NCI-H2029 (cell line): ENCODE results near the gene COPZ1.
"Not testable (repeated sequence)": the region's sequence is repeated elsewhere in the genome, so short reads cannot be mapped to it uniquely, and the experiment has no call there.

ENCODE experiments used
- DNase-seq: peaks from one replicate; lab custom pipeline; 2025; lab: John Stamatoyannopoulos, UW

COPZ1 gene

GRCh38 chr12:54333420-54334034 is 8.6 kb downstream of the COPZ1 start:
- no peak for DNase-seq

GRCh38 chr12:54337280-54337842 is 12.4 kb downstream of the COPZ1 start:
- no peak for DNase-seq

GRCh38 chr12:54337854-54338650 is 13.1 kb downstream of the COPZ1 start:
- DNase-seq = no peak

- DNase-seq = no peak
These were observed 13.9 kb downstream of the COPZ1 start for GRCh38 chr12:54338698-54339296.

- no peak for DNase-seq
These were observed 15.9 kb downstream of the COPZ1 start for GRCh38 chr12:54340846-54341245.

GRCh38 chr12:54341378-54342300 is 16.7 kb downstream of the COPZ1 start:
- no peak for DNase-seq

GRCh38 chr12:54349036-54349435 is 24.1 kb downstream of the COPZ1 start:
- DNase-seq = no peak

GRCh38 chr12:54349679-54350078 is 24.7 kb downstream of the COPZ1 start:
- no peak for DNase-seq

- DNase-seq = no peak
These were observed 25.8 kb downstream of the COPZ1 start for GRCh38 chr12:54350743-54351142.

GRCh38 chr12:54351341-54351740 is 26.4 kb downstream of the COPZ1 start:
- DNase-seq = no peak

- DNase-seq = peak; percentile 88
These were observed 27.1 kb downstream of the COPZ1 start for GRCh38 chr12:54352022-54352531.

GRCh38 chr12:54352891-54353874 is 28.3 kb downstream of the COPZ1 start:
- DNase-seq = peak; percentile 65

- DNase-seq = not testable (repeated sequence)
These were observed 29.3 kb downstream of the COPZ1 start for GRCh38 chr12:54354271-54354670.

GRCh38 chr12:54355104-54355815 is 30.3 kb downstream of the COPZ1 start:
- no peak for DNase-seq

GRCh38 chr12:54356228-54356627 is 31.3 kb downstream of the COPZ1 start:
- no peak for DNase-seq

GRCh38 chr12:54356951-54357356 is 32.0 kb downstream of the COPZ1 start:
- no peak for DNase-seq

- DNase-seq = no peak
These were observed 32.7 kb downstream of the COPZ1 start for GRCh38 chr12:54357506-54358190.

GRCh38 chr12:54358191-54358944 is 33.4 kb downstream of the COPZ1 start:
- DNase-seq = peak; percentile 71
